HG02610 (cell line): ENCODE measurements around the gene S100B.

ENCODE experiments used
- ATAC-seq: cut with Tn5 transposase; IDR thresholded peaks from one replicate; pipeline ENCODE4 v1.9.1; 2021; ENCODE audit warnings: mild to moderate bottlenecking, moderate library complexity; ENCODE audit not compliant: unreplicated experiment

Gene S100B

DNA sequence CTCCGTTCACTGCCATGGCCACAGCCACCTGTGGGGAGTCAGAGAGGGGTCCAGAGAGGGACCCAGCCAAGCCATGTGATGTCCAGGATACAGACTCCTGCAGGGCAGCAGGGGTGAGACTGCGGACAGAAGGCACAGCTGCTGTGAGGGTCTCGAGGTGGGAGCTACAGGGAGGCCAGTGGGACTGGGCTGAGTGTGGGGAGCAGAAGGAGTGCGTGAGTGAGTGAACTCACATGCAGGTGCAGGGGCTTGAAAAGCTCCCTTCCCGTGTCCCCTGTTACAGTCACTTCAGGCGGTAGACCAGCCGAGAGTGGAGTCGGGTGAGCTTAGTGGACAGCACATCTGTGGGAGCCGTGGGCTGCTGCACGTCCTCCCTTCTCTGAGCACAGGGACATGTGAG lies 42.4 kb downstream of the S100B start:
- no peak for ATAC-seq

DNA sequence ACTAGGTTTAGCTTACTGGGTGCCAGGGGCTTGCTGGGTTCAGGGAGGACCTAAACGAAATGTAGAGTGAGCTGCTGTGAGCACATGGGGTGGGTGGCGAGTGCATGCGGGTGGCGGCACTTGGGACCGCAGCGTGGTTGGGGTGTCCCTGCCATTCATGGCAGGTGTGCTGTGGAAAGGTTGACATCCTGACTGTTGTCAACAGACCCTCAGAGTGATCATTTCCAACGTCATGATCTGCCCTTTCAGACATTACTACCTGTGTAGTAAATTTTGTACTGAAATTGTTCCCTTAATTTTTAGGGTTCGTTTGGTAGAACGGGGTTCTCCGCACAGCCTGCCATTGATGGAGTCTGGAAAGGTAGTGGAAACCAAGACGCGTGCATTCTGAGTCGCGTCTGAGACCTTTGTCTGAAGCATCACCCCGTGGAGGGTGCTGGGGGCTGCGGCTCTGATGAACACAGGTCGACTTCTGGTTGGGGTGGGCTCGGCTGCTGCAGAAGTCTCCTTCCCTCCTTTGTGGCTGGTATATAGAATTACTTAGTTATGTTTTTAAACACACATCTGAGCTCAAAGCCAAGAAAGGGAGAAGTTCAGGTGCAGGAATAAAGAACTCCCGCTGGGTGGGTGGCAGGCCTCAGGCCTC lies 43.3 kb downstream of the S100B start:
- no peak for ATAC-seq

- ATAC-seq: no peak
Observed at GRCh38 chr21:46560568-46561444, 44.1 kb downstream of the S100B start.

GRCh38 chr21:46559291-46559983 lies 45.4 kb downstream of the S100B start:
- ATAC-seq: peak; percentile 44

GRCh38 chr21:46557919-46558392 lies 46.9 kb downstream of the S100B start:
- ATAC-seq: no peak

GRCh38 chr21:46557469-46557868 lies 47.4 kb downstream of the S100B start:
- no peak for ATAC-seq

GRCh38 chr21:46556802-46557201 lies 48.1 kb downstream of the S100B start:
- no peak for ATAC-seq

DNA sequence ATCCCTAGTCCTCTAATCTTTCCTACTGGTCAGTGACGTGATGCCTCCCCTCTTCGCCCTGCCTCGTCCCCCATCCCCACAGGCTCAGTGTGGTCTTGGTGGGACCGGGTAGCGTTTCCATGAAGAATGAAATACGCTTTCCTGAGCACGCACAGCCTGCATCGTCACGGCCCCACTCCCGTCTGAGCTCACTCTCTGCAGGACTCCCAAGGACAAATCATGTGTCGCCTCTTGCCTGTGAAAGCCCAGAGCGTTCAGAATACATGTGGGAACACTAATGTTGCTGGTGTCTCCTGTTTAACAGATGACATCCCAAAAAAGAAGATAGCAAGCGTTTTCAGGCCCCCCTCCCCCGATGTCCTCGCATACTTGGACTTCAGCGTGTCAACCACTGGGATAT lies 49.2 kb downstream of the S100B start:
- ATAC-seq: no peak

- no peak for ATAC-seq
Observed at GRCh38 chr21:46555225-46555617, 49.7 kb downstream of the S100B start.

DNA sequence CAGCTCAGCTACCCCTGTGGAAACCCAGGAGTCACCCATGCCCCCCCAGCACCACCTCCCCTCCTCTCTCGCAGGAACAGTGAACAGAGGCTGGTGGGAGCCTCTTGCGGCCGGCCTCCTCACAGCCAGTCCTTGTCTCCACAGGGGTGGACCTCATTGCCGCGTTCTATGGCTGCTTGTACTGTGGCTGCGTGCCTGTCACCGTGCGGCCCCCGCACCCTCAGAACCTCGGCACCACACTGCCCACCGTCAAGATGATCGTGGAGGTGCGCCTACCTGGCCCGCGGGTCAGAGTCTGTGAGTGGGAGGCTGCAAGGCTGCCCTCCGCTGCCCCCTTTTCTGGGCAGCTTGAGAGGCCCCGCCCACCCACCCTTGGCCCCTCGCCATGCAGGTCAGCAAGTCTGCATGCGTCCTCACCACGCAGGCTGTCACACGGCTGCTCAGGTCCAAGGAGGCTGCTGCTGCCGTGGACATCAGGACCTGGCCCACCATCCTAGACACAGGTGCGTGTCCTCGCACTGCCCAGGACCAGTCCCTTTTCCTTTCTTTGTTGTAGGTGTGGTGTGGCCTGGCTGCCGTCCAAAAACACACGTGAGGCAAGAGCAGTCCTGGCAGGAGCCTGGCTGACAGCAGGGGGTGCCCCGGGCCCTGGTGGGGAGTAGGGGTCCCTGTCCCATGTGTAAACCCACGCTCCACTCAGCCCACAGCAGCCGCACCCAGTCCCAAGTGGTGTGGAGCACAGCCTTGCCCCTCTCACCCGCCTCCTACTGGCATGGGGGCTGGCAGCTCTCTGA lies 50.3 kb downstream of the S100B start:
- ATAC-seq: no peak

DNA sequence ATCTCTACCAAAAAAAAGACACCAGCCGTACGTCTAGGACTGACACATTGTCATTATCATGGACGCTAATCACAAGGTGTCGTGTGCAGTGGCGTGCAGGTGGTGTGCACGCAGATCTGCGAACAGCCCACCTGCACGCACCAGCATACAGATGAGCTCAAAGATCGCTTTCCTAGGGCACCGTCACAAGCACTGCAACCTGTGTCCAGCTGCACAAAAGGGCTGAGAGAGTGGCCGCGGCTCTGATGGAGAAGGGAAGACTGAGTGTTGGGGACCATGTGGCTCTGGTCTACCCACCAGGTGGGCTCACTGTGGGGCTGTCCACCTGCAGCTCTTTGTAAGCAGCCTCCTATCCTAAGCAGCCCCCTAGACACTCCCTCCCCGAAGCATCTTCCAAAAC lies 50.9 kb downstream of the S100B start:
- no peak for ATAC-seq

DNA sequence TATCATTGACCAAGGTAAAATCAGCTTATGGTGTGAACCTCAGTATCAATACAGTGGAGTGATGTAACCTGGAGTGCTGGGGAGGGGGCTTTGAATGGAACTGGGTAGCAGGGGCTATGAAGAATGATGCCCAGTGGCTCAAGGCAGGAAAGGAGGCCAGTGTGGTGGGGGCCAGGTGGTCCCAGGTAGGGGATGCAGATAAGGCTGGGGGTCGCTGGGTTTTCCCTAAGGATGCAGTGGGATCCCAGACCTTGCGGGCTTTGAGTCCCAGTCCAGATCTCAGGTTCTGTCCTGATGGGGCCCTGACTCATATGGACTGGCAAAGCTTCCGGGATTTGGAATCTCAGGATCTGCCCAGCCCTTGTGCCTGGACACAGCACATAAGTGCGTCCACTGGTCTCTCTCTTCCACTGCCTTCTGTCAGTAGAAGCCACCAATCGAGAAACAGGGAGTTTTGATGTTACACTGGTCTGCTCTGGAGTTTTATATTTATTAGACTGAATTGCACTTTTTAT lies 52.0 kb downstream of the S100B start:
- no peak for ATAC-seq

- ATAC-seq: no peak
Observed at GRCh38 chr21:46552274-46552673, 52.6 kb downstream of the S100B start.

GRCh38 chr21:46551636-46552241 lies 53.1 kb downstream of the S100B start:
- ATAC-seq: no peak

- no peak for ATAC-seq
Observed at GRCh38 chr21:46550116-46550941, 54.6 kb downstream of the S100B start.

DNA sequence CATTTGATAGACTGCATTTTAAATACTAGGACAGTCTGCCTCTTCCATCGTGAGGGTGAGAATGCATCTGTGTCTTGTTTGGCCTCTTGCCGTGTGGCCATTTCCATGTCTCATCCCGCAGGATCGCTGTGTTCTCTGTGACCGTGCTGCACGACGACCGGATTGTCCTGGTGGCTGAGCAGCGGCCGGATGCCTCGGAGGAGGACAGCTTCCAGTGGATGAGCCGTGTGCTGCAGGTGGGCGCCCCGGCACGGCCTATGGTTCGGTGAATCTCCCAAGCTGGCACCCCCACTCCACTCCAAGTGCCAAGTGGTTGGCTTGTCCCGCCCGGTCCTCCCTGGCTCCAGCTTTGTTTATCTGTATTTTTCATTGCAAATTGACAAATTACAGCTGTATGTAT lies 55.2 kb downstream of the S100B start:
- ATAC-seq: no peak
